GM12801 (cell line): ENCODE measurements around the gene TLR9.

Source experiments
- CTCF ChIP-seq: IDR thresholded peaks from one replicate; pipeline ENCODE4 v1.5.1; 2011; ENCODE audit warnings: control low read depth; ENCODE audit not compliant: insufficient read length; ENCODE audit errors: extremely low read depth

The TLR9 gene

GRCh38 chr3:52225452-52226228, at the start of gene TLR9:
TLR9 (minus strand) TSS chr3:52225645; CDS start chr3:52225529, 116 bp downstream.
- TF ChIP-seq CTCF: no peak

GRCh38 chr3:52272831-52273230, 47.4 kb upstream of the TLR9 start:
- no peak for TF ChIP-seq CTCF

- TF ChIP-seq CTCF: no peak
These were observed 44.9 kb upstream of the TLR9 start for GRCh38 chr3:52270252-52270754.

GRCh38 chr3:52269776-52270175, 44.3 kb upstream of the TLR9 start:
- TF ChIP-seq CTCF: no peak

GRCh38 chr3:52268036-52268435, 42.6 kb upstream of the TLR9 start:
- no peak for TF ChIP-seq CTCF

GRCh38 chr3:52265387-52265786, 39.9 kb upstream of the TLR9 start:
- TF ChIP-seq CTCF: no peak

GRCh38 chr3:52262447-52262846, 37.0 kb upstream of the TLR9 start:
- no peak for TF ChIP-seq CTCF
